DND-41 (cell line): ENCODE data around the gene CYB561D2.

Experiments
- EZH2 ChIP-seq: IDR thresholded peaks from 3 replicates; pipeline ENCODE4 v1.6.1; 2012; ENCODE audit warnings: borderline replicate concordance, low read depth, mild to moderate bottlenecking, moderate library complexity, low read length, inconsistent platforms; ENCODE audit not compliant: severe bottlenecking
- TF ChIP-seq, protein P1 (sequence below): IDR thresholded peaks from 2 replicates; pipeline ENCODE4 v1.5.1; 2012; ENCODE audit warnings: borderline replicate concordance, low read length, moderate library complexity, mild to moderate bottlenecking; ENCODE audit not compliant: poor library complexity, severe bottlenecking; ENCODE audit errors: extremely low read depth

DNA sequence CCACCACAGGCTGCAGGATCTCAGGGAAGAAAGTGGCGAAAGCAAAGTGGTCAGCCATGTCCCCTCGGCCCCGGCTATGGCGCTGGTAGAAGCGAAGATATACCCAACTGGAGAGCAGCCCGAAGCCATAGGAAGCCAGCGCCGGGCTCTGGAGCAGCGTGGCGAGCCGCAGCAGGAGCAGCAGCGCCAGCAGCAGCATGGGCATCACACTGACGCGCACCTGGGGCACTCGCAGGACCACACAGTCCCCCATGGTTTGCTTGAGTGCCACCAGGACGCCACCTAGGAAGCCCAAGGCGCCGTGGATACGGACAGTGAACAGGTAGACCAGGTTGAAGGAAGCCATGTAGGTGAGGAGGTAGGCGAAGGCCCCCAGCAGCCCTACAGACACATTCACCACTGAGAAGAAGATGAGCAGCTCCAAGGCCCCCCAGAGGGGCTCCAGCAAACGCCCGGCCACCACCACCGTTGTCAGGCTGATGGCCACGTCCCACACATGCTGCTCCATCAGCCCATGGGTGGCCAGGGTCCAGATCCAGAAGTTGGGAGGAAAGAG lies 7.8 kb downstream of the CYB561D2 start:
- TF ChIP-seq EZH2 = no peak
- TF ChIP-seq, protein P1, sequence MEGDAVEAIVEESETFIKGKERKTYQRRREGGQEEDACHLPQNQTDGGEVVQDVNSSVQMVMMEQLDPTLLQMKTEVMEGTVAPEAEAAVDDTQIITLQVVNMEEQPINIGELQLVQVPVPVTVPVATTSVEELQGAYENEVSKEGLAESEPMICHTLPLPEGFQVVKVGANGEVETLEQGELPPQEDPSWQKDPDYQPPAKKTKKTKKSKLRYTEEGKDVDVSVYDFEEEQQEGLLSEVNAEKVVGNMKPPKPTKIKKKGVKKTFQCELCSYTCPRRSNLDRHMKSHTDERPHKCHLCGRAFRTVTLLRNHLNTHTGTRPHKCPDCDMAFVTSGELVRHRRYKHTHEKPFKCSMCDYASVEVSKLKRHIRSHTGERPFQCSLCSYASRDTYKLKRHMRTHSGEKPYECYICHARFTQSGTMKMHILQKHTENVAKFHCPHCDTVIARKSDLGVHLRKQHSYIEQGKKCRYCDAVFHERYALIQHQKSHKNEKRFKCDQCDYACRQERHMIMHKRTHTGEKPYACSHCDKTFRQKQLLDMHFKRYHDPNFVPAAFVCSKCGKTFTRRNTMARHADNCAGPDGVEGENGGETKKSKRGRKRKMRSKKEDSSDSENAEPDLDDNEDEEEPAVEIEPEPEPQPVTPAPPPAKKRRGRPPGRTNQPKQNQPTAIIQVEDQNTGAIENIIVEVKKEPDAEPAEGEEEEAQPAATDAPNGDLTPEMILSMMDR = no peak
